A673 (cell line): ENCODE measurements around the gene MAPKAP1.

ENCODE experiments used
- EZH2 ChIP-seq: fragments of 200-600 bp; sonication (generic); IDR thresholded peaks from 2 replicates; pipeline ENCODE4 v1.6.1; 2017; ENCODE audit warnings: borderline replicate concordance, low read depth, mild to moderate bottlenecking, mixed read lengths, antibody characterized with exemption, low read length; ENCODE audit not compliant: poor library complexity, severe bottlenecking
- TF ChIP-seq, protein P1 (sequence below): fragments of 300-800, 200-600 bp; sonication (generic); conservative IDR thresholded peaks from 2 replicates; pipeline ENCODE4 v1.5.1; 2017; ENCODE audit warnings: low read depth, mild to moderate bottlenecking, antibody characterized with exemption, low read length, moderate library complexity, mixed read lengths

DNA sequence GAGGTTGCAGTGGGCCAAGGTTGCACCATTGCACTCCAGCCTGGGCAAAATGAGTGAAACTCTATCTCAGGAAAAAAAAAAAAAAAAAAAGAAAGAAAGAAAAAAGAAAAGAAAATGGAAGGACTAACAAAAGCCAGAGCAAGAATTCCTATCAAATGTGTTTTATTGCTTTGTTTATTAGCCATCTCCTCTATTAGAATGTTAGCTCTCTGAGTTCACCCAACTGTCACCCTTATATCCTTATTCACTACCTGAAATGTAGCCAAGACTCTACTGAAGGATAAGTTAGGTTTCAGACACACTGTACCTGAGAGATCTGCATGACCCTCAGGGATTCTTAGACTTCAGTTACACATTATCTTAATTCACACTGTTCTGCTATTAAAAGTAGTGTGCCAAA lies 177.9 kb downstream of the MAPKAP1 start:
- TF ChIP-seq, protein P1, sequence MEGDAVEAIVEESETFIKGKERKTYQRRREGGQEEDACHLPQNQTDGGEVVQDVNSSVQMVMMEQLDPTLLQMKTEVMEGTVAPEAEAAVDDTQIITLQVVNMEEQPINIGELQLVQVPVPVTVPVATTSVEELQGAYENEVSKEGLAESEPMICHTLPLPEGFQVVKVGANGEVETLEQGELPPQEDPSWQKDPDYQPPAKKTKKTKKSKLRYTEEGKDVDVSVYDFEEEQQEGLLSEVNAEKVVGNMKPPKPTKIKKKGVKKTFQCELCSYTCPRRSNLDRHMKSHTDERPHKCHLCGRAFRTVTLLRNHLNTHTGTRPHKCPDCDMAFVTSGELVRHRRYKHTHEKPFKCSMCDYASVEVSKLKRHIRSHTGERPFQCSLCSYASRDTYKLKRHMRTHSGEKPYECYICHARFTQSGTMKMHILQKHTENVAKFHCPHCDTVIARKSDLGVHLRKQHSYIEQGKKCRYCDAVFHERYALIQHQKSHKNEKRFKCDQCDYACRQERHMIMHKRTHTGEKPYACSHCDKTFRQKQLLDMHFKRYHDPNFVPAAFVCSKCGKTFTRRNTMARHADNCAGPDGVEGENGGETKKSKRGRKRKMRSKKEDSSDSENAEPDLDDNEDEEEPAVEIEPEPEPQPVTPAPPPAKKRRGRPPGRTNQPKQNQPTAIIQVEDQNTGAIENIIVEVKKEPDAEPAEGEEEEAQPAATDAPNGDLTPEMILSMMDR = no peak
- no peak for TF ChIP-seq EZH2
